ENCODE data around the gene SEMA7A.

- TF ChIP-seq CTCF (IDR thresholded peaks at IDR 0.05) = no peak
- no peak for TF ChIP-seq POLR2A (IDR thresholded peaks at IDR 0.05)
Observed at GRCh38 chr15:74374648-74375302, 59.0 kb downstream of the SEMA7A start.
